Stimulated activated naive CD4-positive, alpha-beta T cell (primary cell): ENCODE data around the gene TTN.

ENCODE experiments used
- DNase-seq, 6 experiments: peaks; one replicate each; lab custom pipeline; 2025; lab: John Stamatoyannopoulos, UW

TTN gene

GRCh38 chr2:178491612-178492011, 315.6 kb downstream of the TTN start:
- DNase-seq, result no peak

- DNase-seq, result no peak
Measured at GRCh38 chr2:178485356-178485755, 321.9 kb downstream of the TTN start.

GRCh38 chr2:178484245-178485041, 322.8 kb downstream of the TTN start:
- no peak for DNase-seq

GRCh38 chr2:178482437-178482836, 324.8 kb downstream of the TTN start:
- DNase-seq, result no peak

GRCh38 chr2:178480227-178481181, 326.7 kb downstream of the TTN start, which contains the start of gene PLEKHA3:
Gene PLEKHA3 (plus strand): TSS chr2:178480457. CDS start chr2:178480870, 413 bp downstream.
- DNase-seq, result peak; percentile 48 to 70 (median 55)

GRCh38 chr2:178479758-178480226, 327.4 kb downstream of the TTN start:
- peak in 1 of 6 experiments; percentile 33 for DNase-seq

- peak in 1 of 6 experiments; percentile 41 for DNase-seq
Measured at GRCh38 chr2:178479275-178479616, 328.0 kb downstream of the TTN start.

GRCh38 chr2:178478439-178479274, 328.6 kb downstream of the TTN start, which contains the start of gene FKBP7:
Gene FKBP7 (minus strand): TSS chr2:178478600. CDS start chr2:178478499, 101 bp downstream.
- DNase-seq, result peak; percentile 74 to 85 (median 82)

- peak in 1 of 6 experiments; percentile 35 for DNase-seq
Measured at GRCh38 chr2:178478130-178478438, 329.1 kb downstream of the TTN start.

- DNase-seq, result no peak
Measured at GRCh38 chr2:178477443-178478129, 329.6 kb downstream of the TTN start.

- DNase-seq, result no peak
Measured at GRCh38 chr2:178476477-178476876, 330.7 kb downstream of the TTN start.
